Endothelial cell of umbilical vein (primary cell): Measurements from ENCODE around the gene KCTD21. TPM values are rescaled to one million over a fixed set of nuclear protein-coding genes. Genes with fewer than 3 reads are reported as not detected.

Experiments
- BruUV-seq: library from RNA; stranded (reverse); fragments of 400-500 nt; replicated peaks from 2 replicates; lab custom pipeline; 2021; lab: Mats Ljungman, UMichigan
- CTCF ChIA-PET: fragments of 300-600, 350-600 bp; sonication (Branson Sonifier 250); formaldehyde crosslinking; loops from one replicate; lab custom pipeline; 2021; ENCODE audit warnings: antibody characterized with exemption, inconsistent platforms; lab: Charles Lee
- POLR2A ChIA-PET: fragments of 300-600, 350-600 bp; sonication (Branson Sonifier 250); formaldehyde crosslinking; loops from one replicate; lab custom pipeline; 2021; ENCODE audit warnings: antibody characterized with exemption, inconsistent platforms; lab: Charles Lee
- DNase-seq: peaks from one replicate; pipeline ENCODE4 v3.0.0-alpha.2; 2011; ENCODE audit warnings: low read depth, low spot score
- FAIRE-seq: peaks from 2 replicates; lab custom pipeline; 2011; peaks lifted over from hg19 to GRCh38; lab: Jason Lieb, UNC
- H2AFZ ChIP-seq: 2 replicates; pipeline ENCODE4 v1.6.0; 2012; ENCODE audit warnings: low read depth, low read length, control low read depth, inconsistent platforms
- H3K27ac ChIP-seq: 2 replicates; pipeline ENCODE4 v1.5.1; 2011; ENCODE audit warnings: low read depth, mild to moderate bottlenecking, control low read depth, low read length, moderate library complexity; ENCODE audit not compliant: insufficient read depth
- H3K27me3 ChIP-seq, 2 experiments: 2 replicates each; pipeline versions ENCODE4 v1.6.0 to v1.6.1; 2011; ENCODE audit warnings: low read length in 2 of 2, mixed read lengths in 1 of 2; ENCODE audit not compliant: control insufficient read depth in 2 of 2, insufficient read depth in 2 of 2
- H3K36me3 ChIP-seq, 2 experiments: 2 replicates in 1 of 2; 3 replicates in 1 of 2; pipeline ENCODE4 v1.5.1; 2011; ENCODE audit warnings: low read length in 2 of 2, mild to moderate bottlenecking in 1 of 2, moderate library complexity in 1 of 2; ENCODE audit not compliant: control insufficient read depth in 2 of 2, insufficient read depth in 2 of 2; ENCODE audit errors: extremely low read depth in 1 of 2
- H3K4me1 ChIP-seq: 3 replicates; pipeline ENCODE4 v1.5.1; 2011; ENCODE audit warnings: mild to moderate bottlenecking, low read length; ENCODE audit not compliant: control insufficient read depth, insufficient read depth; ENCODE audit errors: extremely low read depth
- H3K4me2 ChIP-seq: 2 replicates; pipeline ENCODE4 v1.6.1; 2011; ENCODE audit warnings: low read length, control low read depth, mixed read lengths; ENCODE audit not compliant: insufficient read depth
- H3K4me3 ChIP-seq, 3 experiments: fragments of 200-600 bp in 1 of 3; sonication (generic), shearing (Covaris generic) in 1 of 3; replicated peaks in 1 of 3; 2 replicates each; pipeline ENCODE4 v1.5.1; 2011 to 2016; ENCODE audit warnings: control low read depth in 3 of 3, low read length in 3 of 3, mild to moderate bottlenecking in 2 of 3, inconsistent platforms in 1 of 3, low read depth in 1 of 3, moderate library complexity in 1 of 3; ENCODE audit not compliant: insufficient read depth in 1 of 3
- H3K79me2 ChIP-seq: 2 replicates; pipeline ENCODE4 v1.6.0; 2012; ENCODE audit warnings: low read length, inconsistent platforms; ENCODE audit not compliant: control insufficient read depth, insufficient read depth
- H3K9ac ChIP-seq: replicated peaks from 2 replicates; pipeline ENCODE3; 2011; ENCODE audit warnings: low read length, control low read depth; ENCODE audit not compliant: insufficient read depth; ENCODE audit errors: extremely low read depth
- H3K9me1 ChIP-seq: replicated peaks from 3 replicates; pipeline ENCODE4 v1.6.0; 2011; ENCODE audit warnings: mild to moderate bottlenecking, low read length; ENCODE audit not compliant: control insufficient read depth, insufficient read depth; ENCODE audit errors: extremely low read depth
- H3K9me3 ChIP-seq: replicated peaks from 2 replicates; pipeline ENCODE4 v1.5.1; 2012; ENCODE audit warnings: low read length, inconsistent platforms; ENCODE audit not compliant: control insufficient read depth, insufficient read depth
- H4K20me1 ChIP-seq: replicated peaks from 2 replicates; pipeline ENCODE3; 2011; ENCODE audit warnings: mild to moderate bottlenecking, low read length; ENCODE audit not compliant: control insufficient read depth, insufficient read depth; ENCODE audit errors: extremely low read depth
- CTCF ChIP-seq, 2 donors: IDR thresholded peaks; 1 replicate in 1 of 2; 2 replicates in 1 of 2; pipeline ENCODE4 v1.5.1; 2011; ENCODE audit warnings: low read length in 2 of 2, mild to moderate bottlenecking in 2 of 2, moderate library complexity in 2 of 2, control low read depth in 1 of 2, inconsistent platforms in 1 of 2, low read depth in 1 of 2; ENCODE audit not compliant: insufficient read depth in 1 of 2; ENCODE audit errors: extremely low read depth in 1 of 2
- EZH2 ChIP-seq: IDR thresholded peaks from 2 replicates; pipeline ENCODE4 v1.6.1; 2012; ENCODE audit warnings: borderline replicate concordance, low read depth, mild to moderate bottlenecking, moderate library complexity, low read length, inconsistent platforms; ENCODE audit not compliant: severe bottlenecking
- FOS ChIP-seq: IDR thresholded peaks from 2 replicates; pipeline ENCODE4 v1.6.1; 2011; ENCODE audit warnings: mild to moderate bottlenecking, low read length, moderate library complexity, borderline replicate concordance; ENCODE audit not compliant: insufficient read depth
- GATA2 ChIP-seq: IDR thresholded peaks from 2 replicates; pipeline ENCODE4 v1.7.0; 2011; ENCODE audit warnings: low read depth, mild to moderate bottlenecking, moderate library complexity, mixed read lengths, low read length; ENCODE audit not compliant: insufficient read length, insufficient read depth
- JUN ChIP-seq: IDR thresholded peaks from 2 replicates; pipeline ENCODE4 v1.6.1; 2011; ENCODE audit warnings: borderline replicate concordance, low read depth; ENCODE audit not compliant: insufficient read length, insufficient read depth
- MYC ChIP-seq: IDR thresholded peaks from one replicate; pipeline ENCODE4 v1.6.1; 2011; ENCODE audit warnings: mild to moderate bottlenecking, low read depth, low read length
- POLR2A ChIP-seq: IDR thresholded peaks from 2 replicates; pipeline ENCODE4 v1.6.1; 2012; ENCODE audit warnings: low read depth, mild to moderate bottlenecking, control low read depth, low read length
- POLR2AphosphoS5 ChIP-seq: IDR thresholded peaks from 2 replicates; pipeline ENCODE4 v1.6.1; 2012; ENCODE audit warnings: low read depth, mild to moderate bottlenecking, control low read depth, low read length, moderate library complexity; ENCODE audit not compliant: insufficient read depth
- dilution Hi-C: fragments of 300-500 bp; cut with MboI; formaldehyde crosslinking; loops from one replicate; pipeline ENCODE4 v1.15.0; 2019; ENCODE audit warnings: low sequenced_read_pairs; ENCODE audit not compliant: extremely low pct_ligation_motif_present
- intact Hi-C: fragments of 100-400 bp; cut with micrococcal nuclease; formaldehyde crosslinking; loops from one replicate; pipeline ENCODE4 v1.10.0; 2022
- polyA plus RNA-seq, 4 experiments: library from polyadenylated mRNA; depleted of rRNA in 3 of 4; stranded (reverse) in 3 of 4; unstranded in 1 of 4; fragments of >200 nt; gene quantifications; 2 replicates each; pipeline versions ENCODE4 v1.2.1 to v1.2.3, GENCODE V29; 2011 to 2012; ENCODE audit warnings: missing spikeins in 1 of 4
- total RNA-seq: library from RNA; stranded (reverse); gene quantifications from 2 replicates; pipeline ENCODE4 v1.2.3, GENCODE V29; 2021
- TF ChIP-seq, protein P1 (sequence below): IDR thresholded peaks from 2 replicates; pipeline ENCODE4 v1.6.1; 2011; ENCODE audit not compliant: insufficient read depth, insufficient read length

The KCTD21 gene
- total and polyA plus RNA-seq, 2 donors (not counting 3 experiments of a cell fraction or from before 2014, with no cell fraction given) = 8.5 to 11.9 TPM

GRCh38 chr11:78194490-78194889, 6.1 kb upstream of the KCTD21 start:
- CTCF ChIA-PET = interaction anchor here (1.5 kb wide), 1 partner anchor 370 kb away, joined by 5 read pairs; no protein-coding TSS in a partner anchor
- H2AFZ ChIP-seq = no peak overlapping the region
- H3K9ac ChIP-seq = no peak overlapping the region
- H3K4me1 ChIP-seq = peaks cover 16% of the 10 kb centered on the region
- H3K27ac ChIP-seq = no peak overlapping the region
- TF ChIP-seq EZH2 (no peak), GATA2 (no peak), FOS (no peak), JUN (no peak), POLR2AphosphoS5 (no peak), MYC (no peak), CTCF (IDR thresholded peaks at IDR 0.05; ENCODE audit: extremely low read depth in 1 of 2, insufficient read depth in 1 of 2, low read depth in 1 of 2, low read length in 2 of 2) (no peak), POLR2A (no peak)
- TF ChIP-seq, protein P1, sequence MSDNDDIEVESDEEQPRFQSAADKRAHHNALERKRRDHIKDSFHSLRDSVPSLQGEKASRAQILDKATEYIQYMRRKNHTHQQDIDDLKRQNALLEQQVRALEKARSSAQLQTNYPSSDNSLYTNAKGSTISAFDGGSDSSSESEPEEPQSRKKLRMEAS = no peak
- H3K9me1 ChIP-seq = no peaks in the 10 kb centered on the region
- no peaks in the 10 kb centered on the region for H4K20me1 ChIP-seq
- POLR2A ChIA-PET = no interaction called here
- H3K27me3 ChIP-seq = no peaks in the 10 kb centered on the region
- dilution Hi-C loops = no loop called here
- peaks cover 13% of the 10 kb centered on the region for H3K79me2 ChIP-seq
- intact Hi-C loops = no loop called here
- no peak for FAIRE-seq
- H3K36me3 ChIP-seq = peaks cover 0 to 9% of the 10 kb centered on the region in 2 experiments
- no peak overlapping the region for H3K4me3 ChIP-seq
- DNase-seq = no peak
- H3K4me2 ChIP-seq = no peak overlapping the region
- BruUV-seq = no TSS peak
- H3K9me3 ChIP-seq = no peaks in the 10 kb centered on the region
